HepG2 (cell line): Measurements from ENCODE around the gene MAP3K14. TPM values are rescaled to one million over a fixed set of nuclear protein-coding genes. Genes with fewer than 3 reads are reported as not detected.

Experiments used
- ATAC-seq: fragments of 200-7000 bp; cut with Tn5 transposase; 3 replicates; pipeline ENCODE4 v1.9.1; 2020; ENCODE audit warnings: mild to moderate bottlenecking, moderate library complexity
- BruUV-seq: library from RNA; stranded (reverse); fragments of 400-500 nt; replicated peaks from 2 replicates; lab custom pipeline; 2021; lab: Mats Ljungman, UMichigan
- CTCF ChIA-PET: fragments of 300-600 bp; formaldehyde crosslinking; extraction: SDS; loops from one replicate; lab custom pipeline; 2021; ENCODE audit warnings: low total read pairs, inconsistent platforms, low intra/inter-chr PET ratio; lab: Yijun Ruan, JAX
- POLR2A ChIA-PET: fragments of 350-600 bp; sonication (Branson Sonifier 250); formaldehyde crosslinking; loops from one replicate; lab custom pipeline; 2020; ENCODE audit warnings: antibody characterized with exemption, inconsistent platforms; lab: Yijun Ruan, JAX
- DNase-seq: peaks from one replicate; pipeline ENCODE4 v3.0.0-alpha.2; 2015; ENCODE audit warnings: low spot score
- FAIRE-seq: peaks from 3 replicates; lab custom pipeline; 2011; peaks lifted over from hg19 to GRCh38; lab: Jason Lieb, UNC
- H2AFZ ChIP-seq: one replicate; pipeline ENCODE4 v1.6.1; 2011; ENCODE audit warnings: low read length, inconsistent platforms
- H3K27ac ChIP-seq: fragments of 300-600 bp; 3 replicates; pipeline ENCODE4 v1.8.0; 2011; ENCODE audit warnings: mixed run types, mild to moderate bottlenecking, mixed read lengths, low read length, inconsistent platforms; ENCODE audit not compliant: insufficient read depth; ENCODE audit errors: extremely low read length
- H3K27me3 ChIP-seq, 2 experiments: fragments of 200-600 bp in 1 of 2; 2 replicates in 1 of 2; 3 replicates in 1 of 2; pipeline versions ENCODE4 v1.6.0 to v1.8.0; 2011; ENCODE audit warnings: low read length in 2 of 2, mild to moderate bottlenecking in 2 of 2, moderate library complexity in 2 of 2, inconsistent platforms in 1 of 2; ENCODE audit not compliant: insufficient read depth in 2 of 2, control insufficient read depth in 1 of 2
- H3K36me3 ChIP-seq, 2 experiments: fragments of 200-600 bp in 1 of 2; replicated peaks in 1 of 2; 2 replicates in 1 of 2; 3 replicates in 1 of 2; pipeline versions ENCODE4 v1.5.1 to v1.8.0; 2011; ENCODE audit warnings: low read length in 2 of 2, inconsistent platforms in 1 of 2; ENCODE audit not compliant: insufficient read depth in 2 of 2, control insufficient read depth in 1 of 2
- H3K4me1 ChIP-seq: 2 replicates; pipeline ENCODE4 v1.5.1; 2012; ENCODE audit warnings: low read length, inconsistent platforms; ENCODE audit not compliant: insufficient read depth
- H3K4me2 ChIP-seq: 2 replicates; pipeline ENCODE4 v1.6.0; 2011; ENCODE audit warnings: low read depth, low read length, inconsistent platforms
- H3K4me3 ChIP-seq, 3 experiments: fragments of 200-600 bp in 1 of 3; sonication (generic), shearing (Covaris generic) in 1 of 3; replicated peaks in 1 of 3; 2 replicates each; pipeline ENCODE4 v1.5.1; 2011 to 2016; ENCODE audit warnings: low read length in 3 of 3, inconsistent platforms in 2 of 3, low read depth in 2 of 3, mild to moderate bottlenecking in 2 of 3, control low read depth in 1 of 3, mixed read lengths in 1 of 3; ENCODE audit not compliant: insufficient read depth in 1 of 3
- H3K79me2 ChIP-seq: one replicate; pipeline ENCODE4 v1.6.1; 2011; ENCODE audit warnings: low read length, inconsistent platforms; ENCODE audit not compliant: insufficient read depth
- H3K9ac ChIP-seq: 2 replicates; pipeline ENCODE4 v1.6.0; 2011; ENCODE audit warnings: mild to moderate bottlenecking, low read depth, low read length, inconsistent platforms; ENCODE audit not compliant: insufficient read depth
- H3K9me3 ChIP-seq: 2 replicates; pipeline ENCODE4 v1.5.1; 2012; ENCODE audit warnings: mild to moderate bottlenecking, low read length
- H4K20me1 ChIP-seq: 2 replicates; pipeline ENCODE4 v1.6.0; 2011; ENCODE audit warnings: inconsistent platforms, mild to moderate bottlenecking, low read length, moderate library complexity; ENCODE audit not compliant: insufficient read depth
- ARNT2 ChIP-seq: sonication (generic); formaldehyde crosslinking; IDR thresholded peaks from 2 replicates; pipeline ENCODE4 v1.8.0; 2022; ENCODE audit warnings: mild to moderate bottlenecking, low read depth, missing genetic modification reagents, moderate library complexity
- BATF2 ChIP-seq: sonication (generic); formaldehyde crosslinking; IDR thresholded peaks from 2 replicates; pipeline ENCODE4 v1.8.0; 2022; ENCODE audit warnings: mild to moderate bottlenecking, missing genetic modification reagents, moderate library complexity
- HNRNPH1 ChIP-seq: fragments of 200-400 bp; formaldehyde crosslinking; optimal IDR thresholded peaks from 2 replicates; pipeline ENCODE3; 2017; ENCODE audit warnings: mild to moderate bottlenecking, low read depth, low read length
- REST ChIP-seq, 2 experiments: IDR thresholded peaks; 2 replicates each; pipeline ENCODE4 v1.6.1; 2011 to 2012; ENCODE audit warnings: low read length in 2 of 2, borderline replicate concordance in 1 of 2, low read depth in 1 of 2, mild to moderate bottlenecking in 1 of 2, moderate library complexity in 1 of 2
- TBX2 ChIP-seq: sonication (generic); formaldehyde crosslinking; IDR thresholded peaks from 2 replicates; pipeline ENCODE4 v1.5.0; 2020; ENCODE audit warnings: missing genetic modification reagents, mild to moderate bottlenecking, borderline replicate concordance
- TBX3 ChIP-seq: fragments of 450-650 bp; IDR thresholded peaks from 2 replicates; pipeline ENCODE4 v1.6.1; 2017; ENCODE audit warnings: antibody characterized with exemption, mild to moderate bottlenecking, inconsistent platforms, borderline replicate concordance
- TGIF2 ChIP-seq: IDR thresholded peaks from 2 replicates; pipeline ENCODE4 v1.6.1; 2016; ENCODE audit warnings: control low read depth, missing compliant biosample characterization
- THAP7 ChIP-seq: sonication (generic); formaldehyde crosslinking; IDR thresholded peaks from 2 replicates; pipeline ENCODE4 v1.8.1; 2023; ENCODE audit warnings: mild to moderate bottlenecking, missing genetic modification reagents
- YEATS4 ChIP-seq: sonication (generic); formaldehyde crosslinking; IDR thresholded peaks from 2 replicates; pipeline ENCODE4 v1.4.0; 2020; ENCODE audit warnings: missing genetic modification reagents, borderline replicate concordance
- ZFP41 ChIP-seq: sonication (generic); formaldehyde crosslinking; IDR thresholded peaks from 2 replicates; pipeline ENCODE4 v1.4.0; 2020; ENCODE audit warnings: mild to moderate bottlenecking, missing genetic modification reagents, borderline replicate concordance
- ZNF557 ChIP-seq: sonication (generic); formaldehyde crosslinking; IDR thresholded peaks from 2 replicates; pipeline ENCODE4 v1.4.0; 2020; ENCODE audit warnings: missing genetic modification reagents
- ZNF580 ChIP-seq: IDR thresholded peaks from 2 replicates; pipeline ENCODE4 v1.6.1; 2016; ENCODE audit warnings: low read depth, borderline replicate concordance
- ZNF644 ChIP-seq: IDR thresholded peaks from 2 replicates; pipeline ENCODE4 v1.6.1; 2016; ENCODE audit warnings: low read depth
- WGBS: methylation state at CpG from one replicate; pipeline ENCODE4 v1.1.6; 2017; ENCODE audit warnings: low lambda C conversion rate; 5-methylcytosine and 5-hydroxymethylcytosine counted together
- in situ Hi-C: cut with HindIII; loops from 2 replicates; pipeline ENCODE4 v1.10.0; 2017; ENCODE audit warnings: low pct_unique_long_range_greater_than_20kb; ENCODE audit not compliant: extremely low pct_ligation_motif_present
- intact Hi-C: fragments of 100-400 bp; cut with micrococcal nuclease; formaldehyde crosslinking; loops from one replicate; pipeline ENCODE4 v1.10.0; 2022; ENCODE audit not compliant: unreplicated experiment
- polyA plus RNA-seq, 8 experiments: library from polyadenylated mRNA; depleted of rRNA in 3 of 8; stranded (reverse) in 7 of 8; unstranded in 1 of 8; fragments of >200 nt; fragmentation: Illumina TruSeq in 4 of 8; extraction: Trizol in 4 of 8; gene quantifications; 2 replicates each; pipeline versions ENCODE4 v1.2.1 to v1.2.3, GENCODE V29; 2011 to 2016; ENCODE audit warnings: low read depth in 4 of 8, missing spikeins in 1 of 8, mixed read lengths in 1 of 8; ENCODE audit not compliant: insufficient read depth in 1 of 8
- total RNA-seq, 5 experiments: library from RNA; depleted of rRNA; stranded (reverse); fragments of >200 nt; fragmentation: Illumina TruSeq; extraction: Trizol; gene quantifications; 2 replicates each; pipeline ENCODE4 v1.2.3, GENCODE V29; 2016; ENCODE audit warnings: low read depth in 1 of 5

MAP3K14 gene
- total and polyA plus RNA-seq, 2 of the 13 experiments (the other 11 are each of a cell fraction or from before 2014, with no cell fraction given): 2.6 TPM

GRCh38 chr17:45298546-45299285, 18.1 kb downstream of the MAP3K14 start:
- Histone ChIP-seq H3K4me3 (no peak overlapping the region), H3K4me1 (peaks cover 10% of the 10 kb centered on the region), H3K36me3 (no peaks in the 10 kb centered on the region), H3K9me3 (no peaks in the 10 kb centered on the region), H3K4me2 (no peak overlapping the region), H3K79me2 (peaks cover 29% of the 10 kb centered on the region), H3K27me3 (no peaks in the 10 kb centered on the region), H4K20me1 (no peaks in the 10 kb centered on the region), H2AFZ (no peak overlapping the region), H3K9ac (no peak overlapping the region), H3K27ac (no peak overlapping the region)
- no TSS peak for BruUV-seq
- ChIA-PET CTCF (no interaction called here), POLR2A (no interaction called here)
- in situ Hi-C loops (no loop called here), intact Hi-C loops (no loop called here)
- DNase-seq (no peak), ATAC-seq (no peak), FAIRE-seq (no peak)
- 94% methylated on average over 8 of the region's 8 CpGs for WGBS
- no peak for TF ChIP-seq BATF2 (CRISPR knock-in tag)
- TF ChIP-seq TBX2 (CRISPR knock-in tag): no peak
- TF ChIP-seq THAP7: no peak
- TF ChIP-seq ZNF644 (CRISPR knock-in tag): no peak
- no peak for TF ChIP-seq YEATS4 (CRISPR knock-in tag)
- no peak for TF ChIP-seq ZFP41 (CRISPR knock-in tag)
- no peak for TF ChIP-seq ZNF580 (CRISPR knock-in tag)
- no peak for TF ChIP-seq TGIF2 (CRISPR knock-in tag)
- TF ChIP-seq REST (IDR thresholded peaks at IDR 0.05; ENCODE audit: borderline replicate concordance in 1 of 2, low read depth in 1 of 2, low read length in 2 of 2): no peak
- no peak for TF ChIP-seq ARNT2
- no peak for TF ChIP-seq TBX3
- TF ChIP-seq HNRNPH1: no peak
- no peak for TF ChIP-seq ZNF557 (CRISPR knock-in tag)
